Activated effector memory CD4-positive, alpha-beta T cell treated with Interleukin-2 at 50 U/mL for 16 hours (primary cell): ENCODE results near the gene OAS1.
A peak's percentile ranks its signal among the peaks of the same experiment; 100 is the strongest.
"Not testable (repeated sequence)": the region's sequence is repeated elsewhere in the genome, so short reads cannot be mapped to it uniquely, and the experiment has no call there.

Experiments used
- DNase-seq: peaks from one replicate; pipeline ENCODE4 v3.0.0-alpha.2; 2020

The OAS1 gene

DNA sequence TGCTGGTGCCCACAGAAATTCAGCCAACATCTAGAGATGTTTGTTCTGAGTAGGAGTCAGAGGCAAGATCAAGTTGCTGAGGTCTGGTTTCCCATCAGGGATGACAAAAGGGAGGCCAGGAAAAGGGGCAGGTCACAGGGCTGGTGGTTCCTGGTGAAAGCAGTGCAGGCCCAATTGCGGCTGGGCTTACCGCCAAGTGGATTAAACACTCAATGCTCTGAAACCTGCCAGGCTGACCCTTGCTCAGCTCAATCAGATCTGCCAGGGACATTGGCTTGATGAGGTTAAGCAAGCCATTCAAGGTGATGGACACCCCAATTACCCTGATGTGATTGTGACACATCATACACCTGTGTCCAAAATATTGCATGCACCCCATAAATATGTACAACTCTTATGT, 5.5 kb upstream of the OAS1 start:
- DNase-seq = no peak

DNA sequence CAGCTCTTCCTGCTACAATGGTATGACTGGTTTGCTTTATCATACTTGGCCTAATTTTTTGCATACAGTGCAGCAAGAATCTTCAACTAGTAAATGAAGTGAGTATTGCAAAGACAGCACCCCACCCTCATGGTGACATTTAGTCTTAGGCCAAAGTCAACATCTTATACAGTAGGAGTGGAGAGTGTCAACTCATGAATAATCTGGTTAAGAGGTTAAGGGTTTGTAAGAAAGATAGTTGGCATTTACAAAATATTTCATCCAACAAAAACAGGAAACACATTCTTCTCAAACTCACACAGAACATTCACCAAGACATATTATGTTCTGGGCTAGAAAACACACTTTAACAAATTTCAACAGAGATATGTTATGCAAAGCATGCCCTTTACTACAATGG, 2.2 kb upstream of the OAS1 start:
- no peak for DNase-seq

DNA sequence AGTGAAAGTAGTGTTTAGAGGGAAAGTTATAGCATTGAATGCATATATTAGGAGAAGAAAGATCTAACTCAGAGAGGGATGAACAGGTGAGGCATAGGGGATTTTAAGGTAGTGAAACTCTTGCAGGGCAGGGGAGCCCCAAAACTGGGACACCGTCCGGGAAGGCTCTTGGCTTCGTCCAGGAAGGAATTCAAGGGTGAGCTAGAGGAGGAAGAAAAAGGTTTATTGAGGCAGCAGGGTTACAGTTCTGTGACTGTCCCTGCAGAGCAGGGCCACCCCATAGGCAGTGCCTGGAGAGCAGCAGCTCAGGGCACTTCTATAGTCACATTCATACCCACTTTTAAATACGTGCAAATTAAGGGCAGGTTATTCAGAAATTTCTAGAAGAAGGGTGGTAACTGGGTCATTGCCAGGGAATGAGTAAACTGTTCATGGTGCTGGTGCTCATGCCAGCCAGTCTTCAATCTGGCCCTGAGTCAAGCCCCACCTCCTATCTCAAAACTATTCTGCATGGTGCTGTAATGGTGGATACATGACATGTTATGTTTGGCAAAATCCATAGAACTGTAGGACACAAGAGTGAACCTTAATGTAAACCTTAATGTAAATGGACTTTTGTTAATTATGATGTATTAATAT, 1.2 kb upstream of the OAS1 start:
- DNase-seq = no peak

DNA sequence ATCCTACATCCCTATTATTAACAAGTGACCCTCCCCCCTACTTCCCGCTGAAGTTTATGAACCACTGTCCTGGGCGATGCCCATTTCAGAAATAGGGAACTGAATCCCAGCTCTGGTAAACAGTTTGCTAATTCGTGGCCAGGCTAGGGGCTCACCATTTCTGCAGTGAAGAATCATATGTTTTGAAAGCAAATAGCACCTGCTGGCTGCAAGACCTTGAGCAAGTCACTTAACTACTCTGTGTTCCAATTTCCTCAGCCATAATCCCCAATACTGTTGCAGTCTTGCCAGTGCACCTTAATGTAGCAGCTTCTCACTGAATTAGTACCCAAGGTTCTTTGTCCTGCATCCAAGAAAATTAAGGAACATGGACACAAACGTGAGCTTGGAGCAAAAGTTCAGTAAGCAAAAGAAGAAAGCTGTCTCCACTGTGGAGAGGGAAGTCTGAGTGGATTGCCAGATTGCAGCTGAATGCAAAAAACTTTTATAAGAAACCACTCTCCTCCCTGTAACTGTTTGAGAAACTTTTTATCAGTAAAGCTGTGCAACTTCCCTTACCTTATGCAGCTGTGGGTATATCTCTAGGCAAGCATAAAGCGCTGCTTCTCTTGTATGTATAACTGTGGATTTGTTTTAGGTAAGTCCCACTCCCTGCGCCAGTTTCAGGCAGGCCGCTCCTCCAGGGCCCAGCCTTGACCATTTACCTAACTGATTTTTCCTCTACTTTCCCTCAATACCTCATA, 824 bp downstream of the OAS1 start:
- DNase-seq = no peak

DNA sequence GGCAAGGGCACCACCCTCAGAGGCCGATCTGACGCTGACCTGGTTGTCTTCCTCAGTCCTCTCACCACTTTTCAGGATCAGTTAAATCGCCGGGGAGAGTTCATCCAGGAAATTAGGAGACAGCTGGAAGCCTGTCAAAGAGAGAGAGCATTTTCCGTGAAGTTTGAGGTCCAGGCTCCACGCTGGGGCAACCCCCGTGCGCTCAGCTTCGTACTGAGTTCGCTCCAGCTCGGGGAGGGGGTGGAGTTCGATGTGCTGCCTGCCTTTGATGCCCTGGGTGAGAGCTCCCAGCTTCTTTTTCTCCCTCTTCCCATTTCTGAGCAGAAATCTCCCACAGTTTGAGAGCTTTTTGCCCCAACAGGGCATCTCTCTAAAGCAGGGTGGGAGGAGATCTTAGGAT, 1.8 kb downstream of the OAS1 start:
- no peak for DNase-seq

DNA sequence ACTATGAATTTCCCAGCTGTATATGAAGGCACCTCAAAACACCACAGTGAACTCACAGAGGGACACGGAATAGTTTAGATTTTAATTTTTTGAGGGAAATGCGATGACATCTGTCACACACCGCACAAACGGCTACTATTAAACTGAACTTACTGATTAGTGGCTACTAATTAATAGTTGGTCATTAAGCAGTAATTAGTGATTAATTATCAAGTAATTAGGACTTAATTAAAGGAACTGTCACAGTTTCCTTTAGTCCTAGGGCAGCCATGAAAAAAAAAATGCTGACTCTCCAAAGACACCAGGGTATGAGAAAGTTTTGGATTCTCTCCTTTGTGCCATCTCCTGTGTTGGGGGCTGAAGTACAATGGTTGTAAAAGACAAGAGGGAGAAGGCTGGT, 2.9 kb downstream of the OAS1 start:
- no peak for DNase-seq

DNA sequence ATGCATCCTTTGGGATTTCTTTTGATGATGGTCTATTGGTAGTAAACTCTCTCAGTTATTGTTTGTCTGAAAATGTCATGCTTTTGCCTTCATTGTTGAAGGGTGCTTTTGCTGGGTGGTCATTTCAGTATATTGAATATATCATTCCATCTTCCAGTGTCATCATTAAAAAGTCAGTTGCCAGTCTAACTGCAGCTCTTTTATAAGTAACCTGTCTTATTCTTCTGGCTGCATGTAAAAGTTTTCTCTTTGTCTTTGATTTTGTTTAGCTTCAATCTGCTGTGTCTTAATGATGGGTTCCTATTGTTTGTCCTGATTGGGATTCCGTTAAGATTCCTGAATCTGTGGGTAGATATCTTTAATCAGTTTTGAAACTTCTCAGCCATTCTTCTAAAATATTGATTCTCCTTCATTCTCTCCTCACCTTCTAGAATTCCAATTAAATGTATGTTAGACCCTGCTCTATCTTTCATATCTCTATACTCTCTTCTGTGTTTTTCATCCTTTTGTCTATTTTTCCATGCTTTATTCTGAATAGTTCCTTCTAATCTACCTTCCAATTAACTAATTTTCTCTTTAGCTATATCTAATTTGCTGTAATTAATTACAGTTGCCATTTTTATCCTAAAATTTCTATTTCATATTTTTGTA, 6.4 kb downstream of the OAS1 start:
- DNase-seq = no peak

DNA sequence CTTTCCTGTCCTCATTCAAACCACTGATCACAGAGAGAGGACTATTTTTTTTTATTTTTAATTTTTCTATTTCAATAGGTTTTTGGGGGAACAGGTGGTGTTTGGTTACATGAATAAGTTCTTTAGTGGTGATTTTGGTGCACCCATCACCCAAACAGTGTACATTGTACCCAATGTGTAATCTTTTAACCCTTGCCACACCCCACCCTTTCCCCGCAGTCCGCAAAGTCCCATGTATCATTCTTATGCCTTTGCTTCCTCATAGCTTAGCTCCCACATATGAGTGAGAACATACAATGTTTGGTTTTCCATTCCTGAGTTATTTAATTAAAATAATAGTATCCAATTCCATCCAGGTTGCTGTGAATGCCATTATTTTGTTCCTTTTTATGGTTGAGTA, 7.1 kb downstream of the OAS1 start:
- DNase-seq = not testable (repeated sequence)

DNA sequence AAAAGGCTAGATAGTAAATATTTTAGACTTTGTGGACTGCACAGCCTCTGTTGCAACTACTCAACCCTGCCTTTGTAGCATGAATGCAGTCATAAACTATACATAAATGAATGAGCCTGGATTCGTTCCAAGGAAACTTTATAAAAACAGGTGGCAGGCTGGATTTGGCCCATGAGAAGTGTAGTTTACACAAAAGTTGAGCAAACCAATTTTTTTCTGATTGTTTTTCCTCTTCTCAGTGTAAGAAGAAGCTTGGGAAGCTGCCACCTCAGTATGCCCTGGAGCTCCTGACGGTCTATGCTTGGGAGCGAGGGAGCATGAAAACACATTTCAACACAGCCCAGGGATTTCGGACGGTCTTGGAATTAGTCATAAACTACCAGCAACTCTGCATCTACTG, 9.5 kb downstream of the OAS1 start:
- DNase-seq = no peak

DNA sequence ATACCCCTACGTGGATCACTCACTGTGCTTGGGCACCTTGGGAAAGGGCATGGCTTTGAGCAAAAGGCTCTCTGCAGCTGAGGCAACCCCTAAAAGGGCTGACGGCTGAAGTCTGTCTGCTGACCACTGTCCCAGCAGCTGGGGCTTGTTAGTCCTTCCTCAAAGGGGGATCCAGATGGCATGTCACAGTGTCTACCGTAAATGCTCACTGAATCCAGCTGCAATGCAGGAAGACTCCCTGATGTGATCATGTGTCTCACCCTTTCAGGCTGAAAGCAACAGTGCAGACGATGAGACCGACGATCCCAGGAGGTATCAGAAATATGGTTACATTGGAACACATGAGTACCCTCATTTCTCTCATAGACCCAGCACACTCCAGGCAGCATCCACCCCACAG, 12.4 kb downstream of the OAS1 start:
- no peak for DNase-seq

DNA sequence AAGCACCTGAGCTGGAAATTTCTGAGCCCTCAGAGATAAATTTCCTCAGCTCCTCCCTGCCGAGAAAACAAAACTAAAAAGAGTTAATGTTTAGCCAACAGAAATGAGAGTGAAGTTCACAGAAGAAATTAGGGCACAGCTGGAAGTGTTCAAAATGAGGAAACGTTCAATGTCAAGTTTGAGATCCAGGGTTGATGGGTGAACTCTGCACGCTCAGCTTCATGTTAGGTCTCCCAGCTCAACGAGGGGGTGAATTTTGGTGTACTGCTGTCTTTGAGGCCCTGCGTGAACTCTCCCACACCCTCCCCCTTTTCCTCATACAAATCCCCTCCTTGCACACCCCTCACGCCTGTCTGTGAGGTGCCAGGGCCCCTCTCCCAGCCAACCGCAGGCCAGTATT, 18.2 kb downstream of the OAS1 start:
- DNase-seq = no peak

DNA sequence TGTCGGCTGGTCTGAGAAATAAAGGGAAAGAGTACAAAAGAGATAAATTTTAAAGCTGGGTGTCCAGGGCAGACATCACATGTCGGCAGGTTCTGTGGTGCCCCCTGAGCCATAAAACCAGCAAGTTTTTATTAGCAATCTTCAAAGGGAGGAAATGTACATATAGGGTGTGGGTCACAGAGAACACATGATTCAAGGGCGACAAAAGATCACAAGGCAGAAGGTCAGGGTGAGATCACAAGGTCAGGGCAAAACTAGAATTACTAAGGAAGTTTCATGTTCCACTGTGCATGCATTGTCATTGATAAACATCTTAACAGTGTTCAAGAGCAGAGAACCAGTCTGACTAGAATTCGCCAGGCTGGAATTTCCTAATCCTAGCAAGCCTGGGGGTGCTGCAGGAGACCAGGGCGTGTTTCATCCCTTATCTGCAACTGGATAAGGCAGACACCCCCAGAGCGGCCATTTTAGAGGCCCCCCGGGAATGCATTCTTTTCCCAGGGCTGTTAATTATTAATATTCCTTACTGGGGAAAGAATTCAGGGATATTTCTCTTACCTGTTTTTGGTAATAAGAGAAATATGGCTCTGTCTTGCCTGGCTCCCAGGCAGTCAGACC, 19.8 kb downstream of the OAS1 start:
- not testable (repeated sequence) for DNase-seq

DNA sequence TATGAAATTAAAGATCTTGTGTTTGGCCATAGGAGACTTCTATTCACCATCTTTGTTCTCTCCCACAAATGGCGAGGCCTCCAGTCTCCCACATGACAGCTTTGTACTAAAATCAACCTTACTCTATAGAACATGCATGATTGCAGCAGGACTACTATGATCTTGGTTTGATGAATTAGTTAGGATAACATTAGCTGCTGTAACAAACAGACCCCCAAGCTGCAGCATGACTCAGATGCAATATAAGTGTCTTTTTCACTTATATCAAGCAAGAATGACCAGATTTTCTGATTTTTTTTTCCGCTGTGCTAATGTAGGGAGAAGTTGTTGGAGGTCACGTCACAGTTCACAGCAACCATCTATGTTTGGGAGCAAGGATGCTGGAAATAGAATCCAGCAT, 20.7 kb downstream of the OAS1 start:
- DNase-seq = no peak

DNA sequence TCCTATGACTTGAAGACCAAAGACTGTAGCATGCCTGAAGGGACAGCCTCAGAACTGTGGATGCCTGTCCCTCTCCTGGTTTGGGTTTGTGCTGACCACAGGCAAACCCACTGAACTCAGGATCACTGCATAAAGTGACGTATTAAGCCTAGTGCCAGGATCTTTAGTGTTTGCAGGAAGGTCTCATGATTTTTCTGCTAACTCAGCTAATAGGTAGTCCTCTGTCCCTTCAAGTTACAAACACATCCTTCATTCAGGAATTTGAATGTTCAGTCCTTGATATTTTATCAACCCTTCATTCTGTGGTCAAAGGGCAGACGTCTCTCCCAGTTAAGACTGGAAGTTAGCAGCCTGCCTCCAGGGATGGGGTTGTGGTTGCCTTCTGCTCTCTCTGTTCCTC, 21.2 kb downstream of the OAS1 start:
- DNase-seq = no peak

DNA sequence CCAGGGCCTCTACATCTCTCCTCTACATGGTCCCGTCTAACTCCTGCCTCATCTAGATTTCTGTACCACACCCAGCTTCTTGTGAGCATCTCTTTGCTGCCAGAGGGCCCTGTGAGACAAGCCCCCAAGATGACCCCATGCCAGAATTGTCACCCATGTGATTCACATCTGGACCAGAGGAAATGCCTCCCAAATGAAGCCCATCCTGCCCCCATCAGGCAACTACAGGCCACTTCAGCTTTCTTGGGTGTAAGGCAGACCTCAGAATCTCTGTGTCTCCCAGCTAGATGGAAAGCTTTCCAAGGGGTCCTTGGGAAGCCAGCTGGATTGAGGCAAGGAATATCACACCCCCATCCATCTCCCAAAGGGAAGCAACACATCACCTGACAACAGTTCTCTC, 22.2 kb downstream of the OAS1 start:
- DNase-seq = no peak

DNA sequence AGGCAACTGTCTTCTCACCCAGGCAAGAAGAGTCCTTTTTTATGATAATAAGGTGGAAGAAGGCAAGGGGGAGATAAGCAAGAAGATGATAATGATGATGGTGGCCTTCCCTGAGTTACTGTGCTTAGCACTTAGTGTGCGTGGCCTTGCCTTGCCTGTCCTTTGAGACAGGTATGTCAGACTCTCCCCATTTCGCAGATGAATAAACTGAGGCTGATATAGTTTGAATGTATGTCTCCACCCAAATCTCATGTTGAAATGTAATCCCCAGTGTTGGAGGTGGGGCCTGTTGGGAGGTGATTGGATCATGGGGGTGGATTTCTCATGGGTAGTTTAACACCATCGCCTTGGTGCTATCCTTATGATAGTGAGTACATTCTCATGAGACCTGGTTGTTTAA, 23.0 kb downstream of the OAS1 start:
- DNase-seq = no peak

DNA sequence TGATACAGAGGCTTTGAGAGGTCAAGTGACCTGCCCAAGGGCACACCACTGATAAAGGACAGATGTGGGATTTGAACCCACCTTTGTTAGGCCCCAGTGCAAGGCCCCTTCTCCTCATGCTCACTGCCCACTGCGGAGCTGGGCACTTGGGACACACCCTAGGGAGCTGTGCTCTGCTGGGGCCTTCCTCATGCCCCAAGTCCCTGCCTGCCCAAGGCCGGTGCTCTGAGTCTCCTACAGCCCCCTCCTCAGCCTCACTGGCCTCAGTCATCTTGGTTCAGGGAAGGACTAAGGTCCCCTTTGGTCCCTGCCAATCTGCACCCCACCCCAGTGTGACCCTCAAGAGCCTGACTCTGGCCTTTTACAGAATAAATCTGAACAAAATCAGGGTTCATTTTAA, 23.6 kb downstream of the OAS1 start:
- no peak for DNase-seq

DNA sequence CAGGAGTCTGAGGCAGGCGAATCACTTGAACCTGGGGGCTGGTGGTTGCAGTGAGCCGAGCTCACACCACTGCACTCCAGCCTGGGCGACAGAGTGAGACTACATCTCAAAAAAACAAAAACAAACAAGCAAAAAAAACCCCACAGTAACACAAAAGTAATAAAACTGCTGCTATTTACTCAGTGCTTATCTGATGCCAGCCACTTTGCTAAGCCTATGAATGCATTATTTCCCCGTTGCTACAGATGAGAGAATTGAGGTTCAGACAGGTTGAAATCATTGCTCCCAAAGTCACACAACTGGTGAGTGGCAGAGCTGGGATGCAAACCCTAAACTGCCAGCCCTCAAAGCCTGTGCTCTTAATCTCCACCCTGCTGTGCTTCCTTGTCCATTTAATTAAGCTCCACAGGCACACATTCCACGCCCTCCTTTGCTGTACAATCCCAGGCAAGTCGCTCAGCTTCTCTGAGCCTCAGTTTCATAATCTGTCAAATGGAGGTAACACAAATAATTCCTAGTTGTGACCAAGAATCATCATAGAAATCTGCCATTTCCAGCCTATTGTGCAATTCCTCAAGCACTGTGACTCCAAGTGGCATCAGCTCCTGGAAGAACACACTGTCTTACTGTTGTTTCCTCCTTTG, 25.8 kb downstream of the OAS1 start:
- no peak for DNase-seq

DNA sequence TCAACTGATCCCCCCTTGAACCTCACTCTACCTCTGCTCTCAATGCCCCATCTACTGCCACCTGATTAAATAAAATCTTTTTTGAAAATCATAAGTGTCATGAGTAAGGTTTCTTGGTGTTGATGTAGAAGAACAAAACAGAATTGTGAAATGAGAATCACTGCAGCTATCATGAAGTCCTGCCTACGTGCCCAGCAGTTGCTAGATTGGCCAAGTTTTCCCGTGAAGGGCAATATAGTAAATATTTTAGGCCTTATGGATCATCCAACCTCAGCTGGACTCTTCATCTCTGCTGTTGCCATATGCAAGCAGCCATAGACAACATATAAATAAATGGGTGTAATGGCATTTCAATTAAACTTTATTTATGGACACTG, 26.4 kb downstream of the OAS1 start:
- no peak for DNase-seq

DNA sequence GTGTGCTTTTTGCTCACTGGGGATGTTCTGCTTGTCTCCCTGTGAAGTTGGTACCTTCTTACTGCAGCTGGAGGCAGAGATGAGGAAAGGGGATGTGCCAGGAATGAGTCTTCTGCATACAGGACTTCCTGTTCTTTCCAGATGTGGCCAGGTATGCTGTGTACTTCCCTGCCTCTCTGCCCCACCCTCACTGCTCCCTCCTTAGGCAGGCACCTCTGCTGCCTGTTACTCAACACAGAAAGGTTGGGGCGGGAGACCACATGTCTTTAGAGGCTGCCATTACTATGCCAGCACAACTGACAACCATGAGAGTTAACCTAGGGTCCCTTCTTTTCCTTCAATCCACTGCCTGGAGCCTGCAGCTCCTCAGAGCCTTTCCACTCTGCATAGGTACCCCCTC, 29.5 kb downstream of the OAS1 start:
- no peak for DNase-seq

DNA sequence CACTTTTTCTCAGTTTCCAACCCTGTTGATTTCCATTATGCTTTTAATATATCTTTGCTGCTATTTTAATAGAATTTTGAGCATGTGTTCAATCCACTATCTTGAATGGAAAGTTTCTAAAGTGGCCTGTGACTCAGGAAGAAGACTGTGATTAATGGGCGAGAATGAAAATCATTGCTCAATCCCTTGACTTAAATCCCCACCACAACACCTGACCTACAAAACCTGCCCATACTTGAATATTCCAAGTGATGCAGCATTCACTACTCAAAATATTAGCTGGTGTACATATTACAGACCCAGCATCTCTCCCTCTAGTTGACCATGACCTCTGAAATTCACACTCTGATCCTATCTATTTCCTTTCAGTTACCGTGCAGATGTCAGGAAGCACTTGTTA, 30.2 kb downstream of the OAS1 start:
- no peak for DNase-seq

DNA sequence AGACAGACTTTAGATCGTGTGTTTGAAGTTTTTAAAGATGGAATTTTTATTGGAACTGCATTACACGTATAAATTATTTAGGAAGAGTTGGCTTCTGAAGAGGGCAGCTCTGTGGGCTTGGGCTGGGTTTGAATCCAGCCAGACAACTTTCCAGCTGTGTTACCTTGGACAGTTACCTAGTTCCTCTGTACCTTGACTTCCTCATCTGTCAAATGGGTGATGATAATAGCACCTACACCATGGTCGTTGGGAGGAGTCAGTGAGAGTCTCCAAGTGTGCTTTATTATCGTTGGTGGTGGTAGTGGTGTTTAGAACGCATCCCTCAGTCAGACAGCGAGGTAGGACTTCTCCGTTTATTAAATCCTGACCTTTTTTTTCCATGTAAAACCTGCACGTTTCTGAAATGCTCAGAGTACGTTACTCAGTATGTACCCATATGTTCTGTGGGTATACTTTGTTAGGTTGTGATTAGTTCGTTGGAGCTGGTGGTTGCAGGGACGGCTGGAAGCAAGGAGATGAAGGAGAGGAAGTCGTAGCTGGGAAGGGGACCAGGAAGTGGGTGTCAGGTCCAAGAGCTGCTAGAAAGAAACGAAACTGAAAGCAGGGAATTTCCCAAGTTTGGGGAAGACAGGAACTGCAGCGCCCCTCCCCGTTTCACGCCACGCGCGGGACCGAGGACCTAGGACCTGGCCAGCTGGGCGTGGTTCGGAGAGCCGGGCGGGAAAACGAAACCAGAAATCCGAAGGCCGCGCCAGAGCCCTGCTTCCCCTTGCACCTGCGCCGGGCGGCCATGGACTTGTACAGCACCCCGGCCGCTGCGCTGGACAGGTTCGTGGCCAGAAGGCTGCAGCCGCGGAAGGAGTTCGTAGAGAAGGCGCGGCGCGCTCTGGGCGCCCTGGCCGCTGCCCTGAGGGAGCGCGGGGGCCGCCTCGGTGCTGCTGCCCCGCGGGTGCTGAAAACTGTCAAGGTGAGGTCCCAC, 31.3 kb downstream of the OAS1 start, which contains the start of gene OAS3:
TSS of gene OAS3 (plus strand) at position 734 of the 979 bp plus-strand sequence. CDS start at position 791, 57 bp downstream.
- DNase-seq = peak; percentile 60
